Activated naive CD4-positive, alpha-beta T cell treated with anti-CD3 and anti-CD28 coated beads for 36 hours (primary cell): ENCODE results near the gene C1S. TPM values are rescaled to one million over a fixed set of nuclear protein-coding genes. Genes with fewer than 3 reads are reported as not detected.

Experiments used
- CTCF ChIA-PET: fragments of 350-600 bp; sonication (Branson Sonifier 250); formaldehyde crosslinking; loops from one replicate; lab custom pipeline; 2021; ENCODE audit warnings: antibody characterized with exemption; lab: Charles Lee
- DNase-seq: peaks from one replicate; pipeline ENCODE4 v3.0.0-alpha.2; 2020
- H3K27ac Mint-ChIP-seq: one replicate; pipeline ENCODE4 v1.8.0; 2021; ENCODE audit warnings: mild to moderate bottlenecking, mixed read lengths
- H3K27me3 Mint-ChIP-seq: one replicate; pipeline ENCODE4 v1.8.0; 2021; ENCODE audit warnings: low read depth, mixed read lengths
- H3K36me3 Mint-ChIP-seq: one replicate; pipeline ENCODE4 v1.8.0; 2021; ENCODE audit warnings: low read depth, mixed read lengths
- H3K4me1 Mint-ChIP-seq: one replicate; pipeline ENCODE4 v1.8.0; 2021; ENCODE audit warnings: low read depth, mixed read lengths
- H3K4me3 Mint-ChIP-seq: one replicate; pipeline ENCODE4 v1.8.0; 2021; ENCODE audit warnings: mild to moderate bottlenecking, moderate library complexity, mixed read lengths
- H3K9me3 Mint-ChIP-seq: one replicate; pipeline ENCODE4 v1.8.0; 2021; ENCODE audit warnings: mixed read lengths
- intact Hi-C: fragments of 100-400 bp; cut with micrococcal nuclease; formaldehyde crosslinking; loops from one replicate; pipeline ENCODE4 v1.15.1; 2023
- total RNA-seq, 2 experiments: library from RNA; stranded (reverse); gene quantifications; one replicate each; pipeline ENCODE4 v1.2.3, GENCODE V29; 2021

C1S gene
- total RNA-seq, 2 experiments from 2014 or later: 2.2 to 3.1 TPM

DNA sequence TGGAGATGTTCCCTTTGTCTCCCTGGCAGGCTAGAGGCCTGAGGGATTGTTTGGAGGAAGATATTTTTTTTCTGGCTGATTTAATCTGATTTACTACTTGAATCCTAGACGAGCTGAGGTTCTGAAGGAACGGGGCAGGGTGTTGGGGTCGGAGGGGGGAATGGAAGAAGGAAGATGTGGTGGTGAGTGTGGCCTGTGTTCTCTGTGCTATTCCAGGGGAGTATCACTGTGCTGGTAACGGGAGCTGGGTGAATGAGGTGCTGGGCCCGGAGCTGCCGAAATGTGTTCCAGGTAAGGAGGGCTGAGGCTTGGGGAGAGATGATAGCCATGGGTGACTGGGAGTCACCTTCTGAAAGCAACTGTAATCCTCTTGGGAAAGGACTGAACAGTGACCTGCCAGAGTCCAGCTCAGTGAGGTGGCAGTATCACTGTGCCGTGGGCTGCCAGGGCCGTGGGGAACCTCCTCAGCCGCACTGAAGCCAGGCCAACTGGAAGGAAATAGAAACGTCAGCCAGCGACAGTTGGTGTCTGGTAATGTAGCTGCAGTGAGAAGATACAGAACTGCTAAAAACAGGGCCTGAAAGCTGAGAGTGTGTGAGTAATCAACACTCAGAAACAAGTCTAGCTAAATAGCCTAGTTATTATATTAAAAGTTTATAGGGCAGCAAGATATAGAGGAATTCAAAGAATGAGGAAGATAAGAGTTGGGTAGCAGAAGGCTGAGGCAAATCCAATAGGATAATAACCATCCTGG, 7.9 kb downstream of the C1S start:
- Mint-ChIP-seq H3K36me3 (no peaks in the 10 kb centered on the region), H3K4me1 (no peaks in the 10 kb centered on the region), H3K4me3 (no peak overlapping the region), H3K9me3 (no peaks in the 10 kb centered on the region), H3K27me3 (no peaks in the 10 kb centered on the region), H3K27ac (no peak overlapping the region)
- intact Hi-C loops: no loop called here
- no peak for DNase-seq
- CTCF ChIA-PET: interaction anchor here (1.0 kb wide), 1 partner anchor 20 kb away, joined by 3 read pairs; no protein-coding TSS in a partner anchor

DNA sequence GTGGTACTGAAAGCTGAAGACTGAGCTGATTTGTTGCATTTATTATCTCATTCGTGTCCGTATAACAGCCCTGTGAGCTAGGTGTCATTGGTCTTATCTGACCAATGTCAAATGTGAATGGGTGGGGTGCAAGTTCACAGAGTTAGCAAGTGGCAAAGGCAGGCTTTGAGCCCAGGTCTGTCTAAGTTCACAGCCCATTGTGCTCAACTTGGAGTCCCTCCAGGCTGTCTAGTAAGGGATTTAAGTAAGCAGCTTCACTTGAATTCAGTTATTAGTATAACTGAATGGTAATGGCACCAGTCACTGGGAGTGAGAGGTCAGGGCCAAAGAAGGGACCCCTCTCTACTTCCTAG, 8.5 kb downstream of the C1S start:
- Mint-ChIP-seq H3K4me1 (peaks cover 2% of the 10 kb centered on the region), H3K4me3 (no peak overlapping the region), H3K9me3 (no peaks in the 10 kb centered on the region), H3K36me3 (no peaks in the 10 kb centered on the region), H3K27ac (no peak overlapping the region), H3K27me3 (no peaks in the 10 kb centered on the region)
- intact Hi-C loops: no loop called here
- DNase-seq: no peak
- CTCF ChIA-PET: interaction anchor here (1.0 kb wide), 1 partner anchor 19 kb away, joined by 3 read pairs; no protein-coding TSS in a partner anchor

DNA sequence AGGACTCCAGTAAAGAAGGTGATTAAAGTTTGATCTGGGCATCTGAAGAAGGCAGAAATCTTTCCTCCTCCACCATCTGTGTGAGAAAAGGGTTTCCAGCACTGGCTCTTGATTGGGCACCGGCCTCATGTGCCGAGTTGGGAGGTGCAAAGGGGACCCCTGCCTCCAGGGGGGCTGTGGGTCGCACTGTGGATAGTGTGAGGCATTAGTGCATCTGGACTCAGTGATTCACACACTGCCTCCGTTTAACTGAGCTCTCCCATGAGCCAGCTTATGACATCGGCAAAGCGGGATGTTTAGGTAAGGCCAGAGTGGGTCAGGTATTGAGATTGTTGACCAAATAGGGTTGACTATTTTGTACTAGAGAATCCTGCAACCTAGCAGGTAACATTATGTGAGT, 8.9 kb downstream of the C1S start:
- DNase-seq: no peak
- Mint-ChIP-seq H3K36me3 (no peaks in the 10 kb centered on the region), H3K4me1 (peaks cover 2% of the 10 kb centered on the region), H3K27me3 (no peaks in the 10 kb centered on the region), H3K9me3 (no peaks in the 10 kb centered on the region), H3K27ac (no peak overlapping the region), H3K4me3 (no peak overlapping the region)
- intact Hi-C loops: no loop called here
- CTCF ChIA-PET: no interaction called here

DNA sequence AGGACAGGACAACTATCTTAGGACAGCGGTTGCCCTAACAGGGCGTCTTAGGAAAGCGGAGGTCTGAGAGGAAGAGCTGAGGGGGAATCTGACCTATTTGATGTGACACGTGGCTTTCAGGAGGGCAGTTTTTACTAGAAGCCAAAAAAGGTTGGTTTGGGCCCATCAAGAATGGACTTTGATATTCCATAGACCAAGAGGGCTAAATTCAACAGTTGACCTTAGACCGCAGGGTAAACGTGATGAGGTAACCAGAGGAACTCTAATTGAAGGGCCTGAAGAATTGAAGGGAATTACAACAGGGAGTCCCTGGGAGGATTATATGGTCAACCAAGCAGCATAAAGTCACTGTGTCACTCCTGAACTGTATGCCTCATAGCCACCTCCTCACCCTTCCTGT, 11.5 kb downstream of the C1S start:
- no peaks in the 10 kb centered on the region for H3K27me3 Mint-ChIP-seq

DNA sequence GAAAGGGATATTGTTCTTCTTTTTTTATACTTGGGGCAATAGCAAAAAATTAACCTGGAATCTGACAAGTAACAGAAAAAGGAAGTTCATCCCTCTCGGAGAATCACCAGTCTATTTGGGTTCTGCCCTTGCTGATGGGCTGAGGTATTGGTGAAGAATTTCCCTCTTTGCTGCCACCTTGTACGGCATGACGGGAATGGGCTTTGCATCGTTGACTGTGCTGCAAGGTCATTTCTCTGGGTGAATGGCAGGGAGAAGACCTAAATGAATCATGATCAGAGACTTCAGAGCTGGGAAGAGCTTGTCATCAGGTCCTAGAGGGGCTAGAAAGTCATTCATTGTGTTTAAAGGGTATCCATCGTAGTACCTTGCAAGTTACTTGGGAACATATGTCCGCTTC, 12.0 kb downstream of the C1S start:
- CTCF ChIA-PET: no interaction called here
- intact Hi-C loops: no loop called here
- Mint-ChIP-seq H3K27ac (no peak overlapping the region), H3K4me1 (peaks cover 2% of the 10 kb centered on the region), H3K4me3 (no peak overlapping the region), H3K36me3 (no peaks in the 10 kb centered on the region), H3K9me3 (no peaks in the 10 kb centered on the region), H3K27me3 (no peaks in the 10 kb centered on the region)
- no peak for DNase-seq

More for the DNA sequence above, 11.5 kb downstream of the C1S start:
- peaks cover 2% of the 10 kb centered on the region for H3K4me1 Mint-ChIP-seq
- H3K36me3 Mint-ChIP-seq: no peaks in the 10 kb centered on the region
- intact Hi-C loops: no loop called here
- no peak for DNase-seq
- H3K9me3 Mint-ChIP-seq: no peaks in the 10 kb centered on the region
- CTCF ChIA-PET: no interaction called here
- H3K4me3 Mint-ChIP-seq: no peak overlapping the region
- H3K27ac Mint-ChIP-seq: no peak overlapping the region

DNA sequence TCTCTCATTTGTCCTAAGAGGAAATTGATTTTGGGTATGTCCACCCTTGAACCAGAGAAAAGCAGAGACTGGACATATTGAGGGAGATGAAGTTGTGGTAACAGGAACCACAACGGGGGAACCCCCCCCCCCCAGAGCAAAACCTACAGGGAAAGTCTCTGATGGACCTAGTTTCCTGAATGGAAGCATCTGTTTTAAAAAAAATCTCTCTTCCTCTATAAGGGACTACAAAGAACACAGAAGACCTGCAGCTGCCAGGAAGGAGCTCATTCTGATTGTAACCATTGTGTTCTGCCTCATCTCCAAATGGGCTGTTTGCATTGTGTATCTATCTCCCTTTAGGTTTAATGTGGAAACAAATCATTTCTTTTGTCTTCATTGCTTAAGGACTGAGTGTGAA, 13.4 kb downstream of the C1S start:
- H3K4me3 Mint-ChIP-seq: no peak overlapping the region
- no peaks in the 10 kb centered on the region for H3K36me3 Mint-ChIP-seq
- H3K4me1 Mint-ChIP-seq: peaks cover 2% of the 10 kb centered on the region
- DNase-seq: no peak
- intact Hi-C loops: no loop called here
- H3K27ac Mint-ChIP-seq: no peak overlapping the region
- H3K27me3 Mint-ChIP-seq: no peaks in the 10 kb centered on the region
- H3K9me3 Mint-ChIP-seq: no peaks in the 10 kb centered on the region
- CTCF ChIA-PET: no interaction called here

DNA sequence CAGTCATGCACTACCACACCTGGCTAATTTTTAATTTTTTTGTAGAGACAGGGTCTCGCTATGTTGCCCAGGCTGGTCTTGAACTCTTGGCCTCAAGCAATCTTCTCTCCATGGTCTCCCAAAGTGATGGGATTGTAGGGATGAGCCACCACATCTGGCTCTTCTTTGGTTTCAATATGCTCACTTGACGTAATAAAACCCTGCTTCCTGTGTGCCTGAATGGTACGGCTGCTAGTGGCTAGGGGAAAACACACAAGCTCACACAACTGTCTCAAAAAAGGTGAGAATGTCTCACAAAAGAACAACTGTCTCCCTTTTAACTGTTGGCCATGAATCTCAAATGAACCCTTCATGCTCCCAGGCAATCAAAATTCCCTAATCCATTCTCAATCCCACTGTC, 15.0 kb downstream of the C1S start:
- no peak overlapping the region for H3K27ac Mint-ChIP-seq
- H3K27me3 Mint-ChIP-seq: no peaks in the 10 kb centered on the region

DNA sequence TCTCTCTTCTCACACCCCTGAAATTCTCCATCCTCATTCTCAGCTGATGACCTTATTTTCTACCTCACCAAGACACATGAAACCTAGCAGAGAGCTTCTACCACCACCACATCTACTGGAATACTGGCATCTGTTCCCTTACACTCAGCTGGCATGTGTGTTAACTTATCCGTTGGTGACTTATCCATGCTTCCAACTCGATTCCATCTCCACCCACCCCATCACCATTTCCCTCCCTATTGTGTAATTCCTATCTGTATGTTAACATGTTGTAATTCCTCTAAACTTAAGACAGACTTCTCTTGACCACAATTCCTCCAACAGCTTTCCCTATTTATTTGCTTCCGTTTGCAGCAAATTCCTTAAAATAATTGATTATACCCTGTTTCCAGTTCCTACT, 15.4 kb downstream of the C1S start:
- intact Hi-C loops: no loop called here
- Mint-ChIP-seq H3K4me1 (peaks cover 2% of the 10 kb centered on the region), H3K27ac (no peak overlapping the region), H3K36me3 (no peaks in the 10 kb centered on the region), H3K9me3 (no peaks in the 10 kb centered on the region), H3K27me3 (no peaks in the 10 kb centered on the region), H3K4me3 (no peak overlapping the region)
- DNase-seq: no peak
- CTCF ChIA-PET: interaction anchor here (0.6 to 1.0 kb wide), 2 partner anchors 17 to 66 kb away, joined by 3 to 5 read pairs; no protein-coding TSS in a partner anchor

More for the DNA sequence above, 15.0 kb downstream of the C1S start:
- no peaks in the 10 kb centered on the region for H3K36me3 Mint-ChIP-seq
- DNase-seq: no peak
- H3K9me3 Mint-ChIP-seq: no peaks in the 10 kb centered on the region
- intact Hi-C loops: no loop called here
- H3K4me3 Mint-ChIP-seq: no peak overlapping the region
- H3K4me1 Mint-ChIP-seq: peaks cover 2% of the 10 kb centered on the region
- CTCF ChIA-PET: interaction anchor here (1.0 kb wide), 1 partner anchor 17 kb away, joined by 5 read pairs; no protein-coding TSS in a partner anchor

DNA sequence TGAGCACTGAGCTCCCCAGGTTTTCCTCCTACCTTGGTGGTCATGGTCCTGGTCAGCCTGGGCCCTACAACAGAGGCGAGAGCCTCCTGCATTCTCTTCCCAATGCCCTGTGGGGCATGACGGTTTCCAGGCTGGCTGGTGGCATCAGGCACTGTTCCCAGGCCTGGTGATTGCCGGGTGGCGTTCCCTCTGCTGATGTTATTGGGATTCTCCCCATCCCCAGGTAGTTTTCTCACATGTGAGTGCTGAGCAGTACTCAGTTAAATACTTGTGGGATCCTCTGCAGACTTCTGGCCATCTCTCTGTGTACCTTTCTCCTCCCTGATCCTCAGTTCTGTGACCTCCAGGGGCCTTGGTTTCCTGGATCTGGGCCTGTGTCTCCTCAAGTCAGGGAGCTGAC, 16.0 kb downstream of the C1S start:
- peaks cover 2% of the 10 kb centered on the region for H3K4me1 Mint-ChIP-seq
- no peaks in the 10 kb centered on the region for H3K9me3 Mint-ChIP-seq
- H3K36me3 Mint-ChIP-seq: no peaks in the 10 kb centered on the region
- CTCF ChIA-PET: interaction anchor here (0.6 to 1.0 kb wide), 2 partner anchors 16 to 65 kb away, joined by 3 to 5 read pairs; no protein-coding TSS in a partner anchor
- H3K27ac Mint-ChIP-seq: no peak overlapping the region
- no peak for DNase-seq
- H3K27me3 Mint-ChIP-seq: no peaks in the 10 kb centered on the region
- intact Hi-C loops: no loop called here
- H3K4me3 Mint-ChIP-seq: no peak overlapping the region

DNA sequence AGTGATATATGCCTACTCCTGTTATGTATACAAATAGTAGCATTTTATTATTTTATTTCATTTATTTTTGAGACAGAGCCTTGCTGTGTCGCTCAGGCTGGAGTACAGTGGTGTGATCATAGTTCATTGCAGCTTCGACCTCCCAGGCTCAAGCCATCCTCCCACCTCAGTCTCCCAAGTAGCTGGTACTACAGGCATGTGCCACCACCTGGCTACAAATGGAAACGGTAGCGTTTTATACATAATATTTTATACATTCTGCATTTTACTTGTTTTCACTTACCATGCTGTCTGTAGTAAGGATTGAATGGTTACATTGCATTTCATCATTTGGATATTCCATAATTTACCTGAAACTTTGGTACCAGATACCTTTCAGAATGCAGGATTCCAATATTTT, 17.6 kb downstream of the C1S start:
- intact Hi-C loops: no loop called here
- Mint-ChIP-seq H3K9me3 (peaks cover 2% of the 10 kb centered on the region), H3K4me3 (no peak overlapping the region), H3K36me3 (no peaks in the 10 kb centered on the region), H3K27ac (no peak overlapping the region), H3K4me1 (peaks cover 2% of the 10 kb centered on the region), H3K27me3 (no peaks in the 10 kb centered on the region)
- DNase-seq: no peak
- CTCF ChIA-PET: no interaction called here

DNA sequence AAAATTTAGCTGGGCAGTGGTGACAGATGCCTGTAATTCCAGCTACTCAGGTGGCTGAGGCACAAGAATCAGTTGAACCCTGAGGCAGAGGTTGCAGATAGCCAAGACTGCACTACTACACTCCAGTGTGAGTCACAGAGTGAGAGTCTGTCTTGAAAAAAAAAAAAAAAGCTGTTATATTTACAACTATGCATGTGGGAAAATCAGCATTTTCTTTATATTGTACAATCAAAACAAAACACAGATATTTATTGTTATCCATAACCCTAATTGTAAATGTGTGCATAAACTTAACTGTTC, 19.3 kb downstream of the C1S start:
- CTCF ChIA-PET: interaction anchor here (1.1 kb wide), 1 partner anchor 10 kb away, joined by 4 read pairs; no protein-coding TSS in a partner anchor
- no peak overlapping the region for H3K27ac Mint-ChIP-seq
- H3K9me3 Mint-ChIP-seq: peaks cover 4% of the 10 kb centered on the region
- intact Hi-C loops: no loop called here
- no peaks in the 10 kb centered on the region for H3K36me3 Mint-ChIP-seq
- no peaks in the 10 kb centered on the region for H3K4me1 Mint-ChIP-seq
- DNase-seq: no peak
- no peak overlapping the region for H3K4me3 Mint-ChIP-seq
- H3K27me3 Mint-ChIP-seq: no peaks in the 10 kb centered on the region

DNA sequence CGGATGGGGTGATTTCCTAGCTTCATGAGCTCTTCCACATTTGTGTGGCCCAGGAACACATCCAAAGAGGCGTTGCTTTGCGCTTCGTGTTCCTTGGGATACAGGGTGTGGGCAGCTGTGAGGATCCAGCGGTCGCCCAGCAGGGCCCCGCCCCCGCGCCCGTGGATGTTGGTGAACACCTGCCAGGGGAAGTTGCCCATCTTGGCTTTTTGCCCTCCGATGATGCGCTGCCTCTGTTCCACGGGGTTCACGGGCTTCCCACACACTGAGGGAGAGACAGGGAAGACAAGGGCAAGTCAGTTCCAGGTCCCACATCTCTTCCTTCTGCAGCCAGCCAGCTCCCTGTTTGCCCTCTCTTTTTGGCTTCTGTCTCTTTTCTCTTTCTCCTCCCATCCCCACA, 20.5 kb downstream of the C1S start:
- DNase-seq: no peak
- CTCF ChIA-PET: no interaction called here
- H3K4me1 Mint-ChIP-seq: no peaks in the 10 kb centered on the region
- H3K36me3 Mint-ChIP-seq: no peaks in the 10 kb centered on the region
- intact Hi-C loops: no loop called here
- H3K4me3 Mint-ChIP-seq: no peak overlapping the region
- no peaks in the 10 kb centered on the region for H3K27me3 Mint-ChIP-seq
- H3K27ac Mint-ChIP-seq: no peak overlapping the region
- peaks cover 4% of the 10 kb centered on the region for H3K9me3 Mint-ChIP-seq

DNA sequence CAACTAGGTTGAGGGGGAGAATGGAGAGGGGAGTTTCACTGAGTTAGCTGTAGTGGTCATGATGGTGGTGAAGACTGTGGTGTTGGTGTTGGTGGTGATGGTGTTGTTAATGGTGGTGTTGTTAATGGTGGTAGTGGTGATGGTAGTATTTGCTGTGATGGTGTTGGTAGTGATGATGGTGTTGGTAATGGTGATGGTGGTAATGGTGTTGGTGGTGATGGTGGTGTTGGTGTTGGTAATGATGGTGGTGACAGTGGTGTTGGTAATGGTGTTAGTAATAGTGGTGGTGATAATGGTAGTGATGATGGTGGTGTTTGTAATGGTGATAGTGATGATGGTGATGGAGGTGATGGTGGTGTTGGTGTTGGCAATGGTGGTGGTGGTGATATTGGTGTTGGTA, 22.6 kb downstream of the C1S start:
- H3K9me3 Mint-ChIP-seq: peaks cover 4% of the 10 kb centered on the region
- DNase-seq: no peak
- H3K4me1 Mint-ChIP-seq: no peaks in the 10 kb centered on the region
- no peak overlapping the region for H3K27ac Mint-ChIP-seq
- H3K36me3 Mint-ChIP-seq: no peaks in the 10 kb centered on the region
- CTCF ChIA-PET: no interaction called here
- no peaks in the 10 kb centered on the region for H3K27me3 Mint-ChIP-seq
- intact Hi-C loops: no loop called here
- no peak overlapping the region for H3K4me3 Mint-ChIP-seq
